Thyroid gland (tissue), 4 donors: ENCODE data around the gene NDRG3. TPM values are rescaled to one million over a fixed set of nuclear protein-coding genes. Genes with fewer than 3 reads are reported as not detected.

ENCODE experiments used
- DNase-seq, 2 donors: peaks; one replicate each; pipeline ENCODE4 v3.0.0-alpha.2; 2019
- H3K27ac ChIP-seq, 3 donors: fragments of 200-600 bp; sonication (generic); 1 replicate in 2 of 3; 2 replicates in 1 of 3; pipeline ENCODE4 v1.5.1; 2016 to 2019; ENCODE audit warnings: mild to moderate bottlenecking in 1 of 3, moderate library complexity in 1 of 3
- H3K27me3 ChIP-seq: fragments of 200-600 bp; sonication (generic); one replicate; pipeline ENCODE4 v1.5.1; 2019
- H3K36me3 ChIP-seq, 2 donors: fragments of 200-600 bp; sonication (generic); one replicate each; pipeline ENCODE4 v1.5.1; 2016 to 2019
- H3K4me1 ChIP-seq, 2 donors: fragments of 200-600 bp; sonication (generic); one replicate each; pipeline ENCODE4 v1.5.1; 2017 to 2019
- H3K4me3 ChIP-seq, 3 donors: fragments of 200-600 bp; sonication (generic); replicated peaks in 1 of 3; 1 replicate in 2 of 3; 2 replicates in 1 of 3; pipeline ENCODE4 v1.5.1; 2016; ENCODE audit warnings: mild to moderate bottlenecking in 1 of 3
- H3K9me3 ChIP-seq: fragments of 200-600 bp; sonication (generic); one replicate; pipeline ENCODE4 v1.5.1; 2017
- POLR2A ChIP-seq, 2 donors: fragments of 450-650 bp; IDR thresholded peaks; one replicate each; pipeline ENCODE4 v1.6.1; 2017; ENCODE audit warnings: antibody characterized with exemption in 2 of 2, mild to moderate bottlenecking in 2 of 2, moderate library complexity in 1 of 2
- WGBS, 2 donors: methylation state at CpG; one replicate each; pipeline ENCODE4 v1.1.5; 2017; 5-methylcytosine and 5-hydroxymethylcytosine counted together
- intact Hi-C: fragments of 100-400 bp; cut with DNase I; formaldehyde crosslinking; loops from one replicate; pipeline ENCODE4 v1.15.1; 2023
- total RNA-seq, 4 donors: library from RNA; depleted of rRNA; stranded (reverse); fragments of >200 nt; gene quantifications; one replicate each; pipeline ENCODE4 v1.2.3, GENCODE V29; 2016
- TF ChIP-seq, protein P1 (sequence below), 6 experiments: fragments of 200-600 bp in 3 of 6; fragments of 450-650 bp in 3 of 6; sonication (generic) in 3 of 6; IDR thresholded peaks; one replicate each; pipeline ENCODE4 v1.5.1; 2016 to 2019; ENCODE audit warnings: antibody characterized with exemption in 6 of 6, mild to moderate bottlenecking in 2 of 6, inconsistent platforms in 1 of 6, moderate library complexity in 1 of 6

NDRG3 gene
- total RNA-seq, 4 donors from 2014 or later: 14.6 to 32.1 (median 27.9) TPM

DNA sequence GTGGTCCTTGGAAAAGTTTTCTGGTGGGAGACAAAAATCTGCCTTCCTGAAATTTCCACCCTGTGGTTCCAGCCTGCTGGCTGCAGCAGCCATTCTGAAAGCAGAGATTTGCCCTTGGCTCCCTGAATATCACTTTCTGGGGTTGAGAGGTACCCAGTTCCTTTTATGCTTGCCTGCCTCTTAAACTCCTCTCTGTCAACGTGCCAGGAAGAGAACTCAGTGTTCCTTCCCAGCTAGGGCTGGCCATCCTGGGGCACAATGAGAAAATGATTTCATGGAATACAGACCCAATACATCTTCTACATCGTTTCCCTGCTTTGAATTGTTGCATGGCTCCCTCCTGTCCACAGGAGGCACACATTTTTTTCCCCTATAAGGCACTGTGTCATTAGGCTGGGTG is 29.3 kb upstream of the NDRG3 start:
- H3K4me1 ChIP-seq: peaks cover 9 to 35% of the 10 kb centered on the region in 2 donors
- H3K4me3 ChIP-seq: no peak overlapping the region
- no peaks in the 10 kb centered on the region for H3K9me3 ChIP-seq
- no peaks in the 10 kb centered on the region for H3K36me3 ChIP-seq
- peak overlapping the region; percentile 87 to 99 (median 98) for H3K27ac ChIP-seq
- H3K27me3 ChIP-seq: no peaks in the 10 kb centered on the region
- WGBS, 2 donors: 36 to 38% methylated on average over 2 of the region's 2 CpGs
- peak; percentile 77 for DNase-seq
- TF ChIP-seq, protein P1, sequence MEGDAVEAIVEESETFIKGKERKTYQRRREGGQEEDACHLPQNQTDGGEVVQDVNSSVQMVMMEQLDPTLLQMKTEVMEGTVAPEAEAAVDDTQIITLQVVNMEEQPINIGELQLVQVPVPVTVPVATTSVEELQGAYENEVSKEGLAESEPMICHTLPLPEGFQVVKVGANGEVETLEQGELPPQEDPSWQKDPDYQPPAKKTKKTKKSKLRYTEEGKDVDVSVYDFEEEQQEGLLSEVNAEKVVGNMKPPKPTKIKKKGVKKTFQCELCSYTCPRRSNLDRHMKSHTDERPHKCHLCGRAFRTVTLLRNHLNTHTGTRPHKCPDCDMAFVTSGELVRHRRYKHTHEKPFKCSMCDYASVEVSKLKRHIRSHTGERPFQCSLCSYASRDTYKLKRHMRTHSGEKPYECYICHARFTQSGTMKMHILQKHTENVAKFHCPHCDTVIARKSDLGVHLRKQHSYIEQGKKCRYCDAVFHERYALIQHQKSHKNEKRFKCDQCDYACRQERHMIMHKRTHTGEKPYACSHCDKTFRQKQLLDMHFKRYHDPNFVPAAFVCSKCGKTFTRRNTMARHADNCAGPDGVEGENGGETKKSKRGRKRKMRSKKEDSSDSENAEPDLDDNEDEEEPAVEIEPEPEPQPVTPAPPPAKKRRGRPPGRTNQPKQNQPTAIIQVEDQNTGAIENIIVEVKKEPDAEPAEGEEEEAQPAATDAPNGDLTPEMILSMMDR (IDR thresholded peaks at IDR 0.05): no peak
- TF ChIP-seq POLR2A (IDR thresholded peaks at IDR 0.05): peak in 1 of 2 donors; percentile 54
- intact Hi-C loops: no loop called here

DNA sequence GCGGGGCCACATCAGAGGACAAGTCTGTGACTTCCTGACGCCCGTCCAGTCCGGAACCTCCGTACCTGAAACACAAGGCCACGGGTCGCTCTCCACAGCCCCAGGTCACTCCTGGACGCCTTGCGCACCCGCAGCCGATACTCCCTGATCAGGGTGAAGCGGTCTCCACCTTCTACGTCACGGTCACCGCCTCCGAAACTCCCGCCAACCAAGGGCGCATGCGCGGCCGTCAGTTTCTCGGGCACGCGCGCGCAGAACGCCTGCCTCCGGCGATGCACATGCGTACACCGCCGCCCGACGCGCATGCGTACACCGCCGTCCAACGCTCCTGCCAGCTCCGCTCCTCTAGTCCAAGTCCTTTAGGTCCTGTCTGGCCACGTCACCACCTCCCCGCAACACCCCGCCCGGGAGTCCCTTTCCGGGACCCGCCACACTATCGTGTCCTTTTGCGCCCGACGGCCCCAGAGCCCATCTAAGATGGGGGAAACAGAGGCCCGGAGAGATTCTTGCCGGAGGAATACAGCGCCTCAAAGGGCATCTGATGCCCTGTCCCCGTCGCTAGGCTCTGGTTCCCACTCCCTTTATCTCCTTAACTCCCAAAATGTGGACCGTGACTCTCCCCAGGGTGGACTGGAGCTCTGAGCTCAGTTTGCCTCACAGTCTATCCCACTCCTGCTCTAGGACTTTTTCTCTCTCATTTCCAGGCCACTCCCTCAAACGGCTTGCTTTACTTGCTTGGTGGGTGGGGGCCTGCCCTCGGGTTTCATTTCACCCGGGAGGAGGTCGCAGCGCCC is 27.9 kb upstream of the NDRG3 start, which contains the start of gene DSN1:
DSN1 (minus strand) TSS at position 167 of the 794 bp plus-strand sequence. CDS start 2,305 bp downstream, outside the sequence.
- no peaks in the 10 kb centered on the region for H3K27me3 ChIP-seq
- H3K9me3 ChIP-seq: no peaks in the 10 kb centered on the region
- intact Hi-C loops: no loop called here
- H3K36me3 ChIP-seq: no peaks in the 10 kb centered on the region
- H3K4me1 ChIP-seq: peaks cover 9 to 25% of the 10 kb centered on the region in 2 donors
- H3K4me3 ChIP-seq: peak within 1 kb of the TSS; percentile 63 to 84 (median 74)
- H3K27ac ChIP-seq: peak within 1 kb of the TSS; percentile 87 to 99 (median 98)
- peak; percentile 97 for DNase-seq
- TF ChIP-seq, protein P1 (IDR thresholded peaks at IDR 0.05): peak in 2 of 6 experiments; percentile 22 to 54
- TF ChIP-seq POLR2A (IDR thresholded peaks at IDR 0.05): peak; percentile 12 to 86
- WGBS, 2 donors: 0% methylated on average over 25 to 41 of the region's 61 CpGs

DNA sequence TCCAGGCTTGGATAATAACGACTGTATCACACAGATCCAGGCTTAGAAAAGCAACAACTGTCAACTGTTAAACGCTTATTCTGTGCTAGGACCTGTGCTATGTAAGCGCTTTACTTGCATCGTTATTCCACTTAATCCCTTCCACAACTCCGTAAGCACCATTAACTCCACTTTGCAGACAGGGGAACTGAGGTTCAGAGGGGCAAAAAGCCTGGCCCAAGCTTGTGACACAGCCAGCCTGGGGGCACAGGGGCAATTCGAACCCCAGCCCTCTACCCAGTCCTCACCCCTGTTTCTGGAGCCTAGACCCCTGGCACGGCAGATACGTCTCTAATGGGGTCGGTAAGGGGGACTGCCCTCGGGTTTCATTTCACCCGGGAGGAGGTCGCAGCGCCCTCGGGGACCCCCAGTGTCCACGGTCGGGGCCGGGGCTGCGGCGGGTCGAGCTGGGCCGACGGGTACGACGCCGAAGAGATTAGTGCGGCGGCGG is 27.3 kb upstream of the NDRG3 start:
- H3K27me3 ChIP-seq: no peaks in the 10 kb centered on the region
- intact Hi-C loops: no loop called here
- no peak for DNase-seq

DNA sequence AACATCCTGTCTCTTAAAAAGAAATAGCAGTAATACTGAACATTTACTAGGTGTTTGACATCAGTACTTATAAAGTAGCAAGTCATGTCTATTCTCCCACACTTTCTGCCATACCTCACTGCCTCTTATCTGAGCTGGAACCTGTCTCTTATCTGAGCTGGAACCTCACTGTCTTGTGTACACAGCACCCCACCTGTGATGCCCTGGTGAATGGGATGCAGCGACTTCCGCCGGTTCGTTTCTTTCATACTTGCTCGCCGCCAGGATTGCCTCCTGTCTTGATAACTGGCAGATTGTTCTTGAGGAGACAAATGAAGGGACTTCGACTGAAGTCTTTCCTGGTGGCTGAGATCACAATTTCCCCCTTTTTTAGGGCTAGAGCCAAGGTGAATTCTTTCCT is 24.8 kb upstream of the NDRG3 start:
- WGBS, 2 donors: 85 to 97% methylated on average over 7 of the region's 7 CpGs
- Histone ChIP-seq H3K4me3 (no peak overlapping the region), H3K4me1 (peaks cover 9 to 23% of the 10 kb centered on the region in 2 donors), H3K36me3 (no peaks in the 10 kb centered on the region), H3K27ac (no peak overlapping the region), H3K27me3 (no peaks in the 10 kb centered on the region), H3K9me3 (no peaks in the 10 kb centered on the region)
- no peak for DNase-seq
- intact Hi-C loops: no loop called here
- TF ChIP-seq POLR2A (IDR thresholded peaks at IDR 0.05): no peak
- TF ChIP-seq, protein P1 (IDR thresholded peaks at IDR 0.05): no peak

More for the DNA sequence above, 27.3 kb upstream of the NDRG3 start:
- TF ChIP-seq, protein P1 (IDR thresholded peaks at IDR 0.05): no peak
- TF ChIP-seq POLR2A (IDR thresholded peaks at IDR 0.05): no peak
- whole genome bisulfite sequencing, 2 donors: 1 to 8% methylated on average over 7 to 16 of the region's 28 CpGs
- H3K4me3 ChIP-seq: peak overlapping the region; percentile 63 to 74 (median 72)
- no peaks in the 10 kb centered on the region for H3K36me3 ChIP-seq
- peaks cover 9 to 23% of the 10 kb centered on the region in 2 donors for H3K4me1 ChIP-seq
- H3K27ac ChIP-seq: peak overlapping the region; percentile 87 to 99 (median 98)
- H3K9me3 ChIP-seq: no peaks in the 10 kb centered on the region
